ENCODE data around the gene ARHGAP45. TPM values are rescaled to one million over a fixed set of nuclear protein-coding genes. Genes with fewer than 3 reads are reported as not detected.

Gene ARHGAP45
- total RNA-seq, 1 experiment from 2014 or later: 93.3 TPM

- DNase-seq (ENCODE audit: low spot score): peak; percentile 11
Observed at GRCh38 chr19:1038978-1039645, 27.9 kb upstream of the ARHGAP45 start.

DNA sequence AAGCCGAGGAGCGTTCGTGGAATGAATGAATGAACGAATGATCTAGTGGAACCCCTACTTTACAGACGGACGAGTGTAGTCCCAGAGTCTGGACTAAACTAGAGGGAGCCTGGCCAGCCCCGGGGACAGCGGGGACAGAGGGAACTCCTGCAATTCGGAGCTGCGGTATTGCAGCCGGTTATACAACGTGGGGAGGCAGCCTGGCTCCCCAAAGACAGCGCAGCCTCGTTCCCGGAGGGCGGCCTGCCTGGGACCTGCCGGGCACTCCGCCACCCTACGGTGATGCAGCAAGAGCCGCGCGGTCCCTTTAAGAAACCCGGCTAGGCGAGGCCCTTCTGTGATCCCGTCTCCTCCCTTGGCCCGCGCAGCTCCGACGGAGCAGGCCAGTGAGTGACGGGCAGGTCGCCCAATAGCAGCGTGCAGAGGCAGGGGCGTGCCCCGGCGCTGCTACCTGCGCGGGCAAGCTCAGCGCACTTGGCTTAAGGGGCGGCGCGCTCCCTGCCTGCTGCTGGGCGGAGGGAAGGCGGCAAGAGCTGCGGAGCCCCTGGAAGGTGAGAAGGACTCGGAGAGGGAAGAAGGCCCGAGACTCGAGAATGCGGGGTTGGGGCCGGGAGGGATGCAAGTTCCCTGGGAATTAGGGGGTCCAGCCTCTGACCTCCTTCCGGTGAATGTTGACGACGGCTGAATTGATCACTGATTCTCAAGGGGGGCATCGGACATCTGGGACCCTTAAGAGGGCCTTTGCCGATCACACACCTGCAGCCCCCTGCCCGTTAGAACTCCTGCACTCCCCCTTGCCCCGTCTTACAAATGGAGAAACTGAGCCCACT, 27.1 kb upstream of the ARHGAP45 start, which contains the start of gene ABCA7:
Gene ABCA7 (plus strand): TSS at position 462 of the 830 bp plus-strand sequence. CDS start 1,255 bp downstream, outside the sequence.
- DNase-seq (ENCODE audit: low spot score): peak; percentile 91

DNA sequence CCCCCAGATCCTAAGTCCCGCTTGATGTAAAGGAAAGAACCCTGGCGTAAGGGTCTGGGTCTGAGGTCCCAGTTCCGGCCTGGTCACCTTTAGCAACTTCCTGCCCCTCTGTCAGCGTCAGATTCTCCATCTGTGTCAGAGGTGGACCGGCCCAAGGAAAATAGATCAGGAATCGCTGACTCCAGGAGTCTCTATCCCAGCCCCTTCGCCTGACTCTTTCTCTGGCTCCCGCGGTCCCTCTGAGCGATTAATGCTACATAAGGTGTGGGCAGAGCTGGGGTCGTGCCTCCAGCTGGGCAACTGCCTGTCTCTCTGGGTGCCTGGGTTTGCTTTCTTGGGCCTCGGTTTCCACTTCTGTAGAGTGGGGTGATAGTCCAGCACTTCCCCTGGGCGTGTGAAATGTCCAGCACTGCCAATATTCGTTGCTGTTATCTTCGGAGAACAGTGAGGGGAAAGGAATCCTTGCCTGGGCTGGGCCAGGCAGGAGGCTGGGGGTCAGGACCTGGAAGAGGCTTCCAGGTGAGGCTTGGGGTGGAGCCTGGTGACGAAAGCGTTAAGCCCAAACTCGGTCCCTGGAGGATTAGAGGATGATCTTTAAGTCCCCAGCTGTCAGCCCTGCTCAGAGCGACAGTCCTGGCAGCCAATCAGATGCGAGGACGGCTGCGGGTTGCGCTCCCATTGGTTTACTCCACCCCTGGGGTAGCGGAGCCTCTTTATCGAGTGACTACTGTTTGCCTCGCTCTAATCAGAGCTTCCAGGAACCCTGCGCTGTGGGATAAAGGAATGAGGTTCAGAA, 26.3 kb upstream of the ARHGAP45 start:
- DNase-seq (ENCODE audit: low spot score): peak; percentile 86

DNA sequence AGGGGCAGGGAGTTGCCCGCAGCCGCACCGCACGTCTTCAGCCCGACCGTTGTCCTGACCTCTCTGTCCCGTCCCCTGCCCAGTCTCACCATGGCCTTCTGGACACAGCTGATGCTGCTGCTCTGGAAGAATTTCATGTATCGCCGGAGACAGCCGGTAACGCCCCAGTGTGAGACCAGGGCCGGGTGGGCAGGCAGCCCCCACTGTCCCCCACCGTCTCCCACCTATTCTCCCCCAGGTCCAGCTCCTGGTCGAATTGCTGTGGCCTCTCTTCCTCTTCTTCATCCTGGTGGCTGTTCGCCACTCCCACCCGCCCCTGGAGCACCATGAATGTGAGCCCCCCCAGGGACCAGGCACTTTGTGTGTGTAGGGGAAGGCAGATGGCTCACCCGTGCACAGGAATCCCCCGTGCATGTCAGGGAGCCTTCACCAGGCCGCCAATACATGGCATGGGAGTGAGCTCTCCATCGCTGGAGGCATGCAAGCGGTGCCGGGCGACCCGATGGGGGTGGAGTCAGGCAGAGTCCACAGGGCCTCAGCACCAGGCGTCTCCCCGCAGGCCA, 25.6 kb upstream of the ARHGAP45 start:
- no peak for DNase-seq (ENCODE audit: low spot score)

DNA sequence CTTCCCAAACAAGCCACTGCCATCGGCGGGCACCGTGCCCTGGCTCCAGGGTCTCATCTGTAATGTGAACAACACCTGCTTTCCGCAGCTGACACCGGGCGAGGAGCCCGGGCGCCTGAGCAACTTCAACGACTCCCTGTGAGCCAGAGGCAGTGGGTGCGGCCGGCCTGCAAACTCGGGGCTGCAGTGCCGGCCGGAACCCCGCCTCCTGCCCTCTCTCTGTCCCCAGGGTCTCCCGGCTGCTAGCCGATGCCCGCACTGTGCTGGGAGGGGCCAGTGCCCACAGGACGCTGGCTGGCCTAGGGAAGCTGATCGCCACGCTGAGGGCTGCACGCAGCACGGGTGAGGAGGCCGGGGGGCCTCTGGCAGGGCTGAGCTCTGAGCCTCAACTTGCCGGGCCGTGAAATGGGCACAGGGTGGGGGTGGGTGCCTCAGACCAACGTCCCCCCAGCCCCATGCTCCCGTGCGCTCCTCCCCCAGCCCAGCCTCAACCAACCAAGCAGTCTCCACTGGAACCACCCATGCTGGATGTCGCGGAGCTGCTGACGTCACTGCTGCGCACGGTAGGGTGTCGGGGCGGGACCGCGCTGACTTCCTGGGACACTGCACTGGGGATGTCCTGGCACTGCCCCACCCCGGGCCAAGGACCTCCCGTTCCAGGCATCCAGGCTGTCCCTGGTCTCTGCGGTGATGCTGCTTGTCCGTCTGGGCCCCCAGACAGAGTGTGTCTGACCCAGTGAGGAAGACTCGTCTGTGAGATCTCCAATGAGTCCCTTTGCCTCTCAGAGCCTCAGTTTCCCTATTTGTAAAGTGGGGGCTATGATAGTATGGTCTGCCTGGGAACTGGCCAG, 24.9 kb upstream of the ARHGAP45 start:
- DNase-seq (ENCODE audit: low spot score): peak; percentile 89

DNA sequence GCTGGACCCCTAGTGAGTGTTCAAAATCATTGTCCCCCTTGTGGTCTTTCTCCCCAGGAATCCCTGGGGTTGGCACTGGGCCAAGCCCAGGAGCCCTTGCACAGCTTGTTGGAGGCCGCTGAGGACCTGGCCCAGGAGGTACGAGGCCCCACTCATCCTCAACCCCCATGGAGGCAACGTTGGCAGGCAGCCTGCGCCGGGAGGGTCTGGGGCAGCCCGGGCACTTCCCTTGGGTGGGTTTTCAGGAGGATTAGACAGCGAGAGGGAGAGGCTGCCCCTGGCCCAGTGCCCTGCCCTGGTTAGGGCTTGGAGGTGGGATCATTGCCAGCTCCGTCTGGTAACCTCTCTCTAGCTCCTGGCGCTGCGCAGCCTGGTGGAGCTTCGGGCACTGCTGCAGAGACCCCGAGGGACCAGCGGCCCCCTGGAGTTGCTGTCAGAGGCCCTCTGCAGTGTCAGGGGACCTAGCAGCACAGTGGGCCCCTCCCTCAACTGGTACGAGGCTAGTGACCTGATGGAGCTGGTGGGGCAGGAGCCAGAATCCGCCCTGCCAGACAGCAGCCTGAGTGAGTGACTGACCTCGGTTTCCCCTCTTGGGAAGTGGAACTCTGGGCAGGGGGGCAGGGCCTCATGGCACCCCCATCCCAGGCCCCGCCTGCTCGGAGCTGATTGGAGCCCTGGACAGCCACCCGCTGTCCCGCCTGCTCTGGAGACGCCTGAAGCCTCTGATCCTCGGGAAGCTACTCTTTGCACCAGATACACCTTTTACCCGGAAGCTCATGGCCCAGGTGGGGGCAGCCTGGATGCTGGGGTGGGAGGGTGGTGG, 24.1 kb upstream of the ARHGAP45 start:
- DNase-seq (ENCODE audit: low spot score): peak; percentile 59

DNA sequence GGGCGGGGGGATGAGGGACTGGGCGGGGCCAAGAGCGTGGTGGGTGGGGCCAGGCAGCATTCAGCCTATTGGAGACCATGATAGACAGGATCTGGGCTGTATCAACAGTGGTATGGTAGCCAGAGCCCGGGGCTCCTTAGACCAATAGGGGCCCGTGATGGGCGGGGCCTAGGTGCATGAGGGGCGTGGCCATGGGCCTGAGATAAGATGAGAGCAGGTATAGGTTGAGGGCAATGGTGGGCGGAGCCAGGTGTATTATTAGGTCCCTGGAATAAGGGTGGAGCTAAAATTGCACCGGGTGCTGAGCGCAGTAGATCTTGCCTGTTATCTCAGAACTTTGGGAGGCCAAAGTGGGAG, 21.7 kb upstream of the ARHGAP45 start:
- peak; percentile 77 for DNase-seq (ENCODE audit: low spot score)

- no peak for DNase-seq (ENCODE audit: low spot score)
Observed at GRCh38 chr19:1046117-1046626, 20.8 kb upstream of the ARHGAP45 start.

DNA sequence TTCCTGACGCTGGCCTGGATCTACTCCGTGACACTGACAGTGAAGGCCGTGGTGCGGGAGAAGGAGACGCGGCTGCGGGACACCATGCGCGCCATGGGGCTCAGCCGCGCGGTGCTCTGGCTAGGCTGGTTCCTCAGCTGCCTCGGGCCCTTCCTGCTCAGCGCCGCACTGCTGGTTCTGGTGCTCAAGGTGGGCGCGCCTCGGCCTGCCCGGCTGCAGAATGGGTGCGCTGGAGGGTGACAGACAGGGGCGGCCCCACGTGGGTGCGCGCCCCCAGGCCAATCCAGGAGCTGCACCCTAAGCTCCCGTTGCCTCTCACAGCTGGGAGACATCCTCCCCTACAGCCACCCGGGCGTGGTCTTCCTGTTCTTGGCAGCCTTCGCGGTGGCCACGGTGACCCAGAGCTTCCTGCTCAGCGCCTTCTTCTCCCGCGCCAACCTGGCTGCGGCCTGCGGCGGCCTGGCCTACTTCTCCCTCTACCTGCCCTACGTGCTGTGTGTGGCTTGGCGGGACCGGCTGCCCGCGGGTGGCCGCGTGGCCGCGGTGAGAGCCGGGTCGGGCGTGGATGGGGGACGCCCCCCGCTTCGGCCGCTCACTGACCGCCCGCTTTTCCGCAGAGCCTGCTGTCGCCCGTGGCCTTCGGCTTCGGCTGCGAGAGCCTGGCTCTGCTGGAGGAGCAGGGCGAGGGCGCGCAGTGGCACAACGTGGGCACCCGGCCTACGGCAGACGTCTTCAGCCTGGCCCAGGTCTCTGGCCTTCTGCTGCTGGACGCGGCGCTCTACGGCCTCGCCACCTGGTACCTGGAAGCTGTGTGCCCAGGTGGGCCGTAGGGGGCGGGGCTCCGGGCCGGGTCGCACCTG, 19.9 kb upstream of the ARHGAP45 start:
- no peak for DNase-seq (ENCODE audit: low spot score)

GRCh38 chr19:1047696-1048147, 19.2 kb upstream of the ARHGAP45 start:
- DNase-seq (ENCODE audit: low spot score): no peak

DNA sequence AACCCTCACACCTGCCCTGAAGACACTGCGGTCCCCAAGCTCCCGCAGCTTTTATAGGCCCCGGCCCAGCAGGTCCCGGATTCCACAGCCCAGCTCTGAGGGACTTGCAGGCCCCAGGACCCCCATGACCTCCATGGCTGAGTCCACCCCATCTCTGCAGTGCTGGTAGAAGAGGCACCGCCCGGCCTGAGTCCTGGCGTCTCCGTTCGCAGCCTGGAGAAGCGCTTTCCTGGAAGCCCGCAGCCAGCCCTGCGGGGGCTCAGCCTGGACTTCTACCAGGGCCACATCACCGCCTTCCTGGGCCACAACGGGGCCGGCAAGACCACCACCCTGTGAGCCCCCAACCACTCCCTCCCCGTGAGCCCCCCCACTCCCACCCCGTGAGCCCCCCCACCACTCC, 17.9 kb upstream of the ARHGAP45 start:
- no peak for DNase-seq (ENCODE audit: low spot score)

- DNase-seq (ENCODE audit: low spot score): no peak
Observed at GRCh38 chr19:1049800-1050199, 17.2 kb upstream of the ARHGAP45 start.

- DNase-seq (ENCODE audit: low spot score): no peak
Observed at GRCh38 chr19:1050989-1051788, 15.8 kb upstream of the ARHGAP45 start.

- no peak for DNase-seq (ENCODE audit: low spot score)
Observed at GRCh38 chr19:1051791-1052190, 15.2 kb upstream of the ARHGAP45 start.

- no peak for DNase-seq (ENCODE audit: low spot score)
Observed at GRCh38 chr19:1052349-1052975, 14.5 kb upstream of the ARHGAP45 start.

- no peak for DNase-seq (ENCODE audit: low spot score)
Observed at GRCh38 chr19:1053176-1054101, 13.5 kb upstream of the ARHGAP45 start.

All from HT-29 (cell line).